ENCODE results near the gene MCM3AP.
"Not testable (repeated sequence)": the region's sequence is repeated elsewhere in the genome, so short reads cannot be mapped to it uniquely, and the experiment has no call there.

MCM3AP gene

DNA sequence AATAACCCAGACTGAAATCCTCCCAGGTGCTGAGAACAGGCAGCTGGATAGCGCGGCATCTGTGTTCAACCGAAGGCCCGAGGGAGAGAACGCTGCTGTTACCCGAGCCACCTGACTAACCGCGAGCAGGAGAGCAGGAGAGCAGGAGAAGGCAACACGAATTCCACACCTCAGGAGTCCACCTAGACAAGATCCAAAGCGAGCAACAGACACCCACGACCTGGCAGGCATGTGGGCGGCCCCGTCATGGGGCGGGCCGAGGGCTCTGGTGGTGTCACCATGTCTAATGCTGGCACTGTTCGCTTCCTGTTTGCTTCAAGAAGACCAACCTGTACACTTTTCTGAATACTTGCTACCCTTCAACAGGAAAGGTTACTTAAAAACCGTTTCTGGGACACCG is 80.2 kb downstream of the MCM3AP start:
- no peak for DNase-seq (ENCODE audit: low read depth)

DNA sequence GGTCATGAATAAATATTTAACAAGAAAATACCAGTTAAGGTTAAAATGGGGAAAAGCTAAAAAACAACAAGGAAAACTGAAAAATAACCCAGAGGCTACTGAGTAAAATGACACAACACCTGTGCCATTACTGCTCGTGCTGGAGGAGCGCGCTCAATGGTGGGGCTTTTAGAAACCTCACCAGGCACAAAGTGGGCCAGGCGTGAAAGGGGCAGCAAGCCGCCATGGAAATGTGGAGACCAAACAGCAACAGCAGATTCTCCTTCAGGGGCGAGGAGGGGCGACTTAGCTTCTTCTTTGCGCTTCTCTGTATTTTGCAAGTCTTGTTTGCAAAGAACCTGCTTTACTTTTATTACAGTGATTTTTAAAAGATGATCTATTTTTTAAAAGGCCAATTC is 82.2 kb downstream of the MCM3AP start:
- DNase-seq (ENCODE audit: low read depth): no peak

- DNase-seq (ENCODE audit: low read depth): no peak
Measured at GRCh38 chr21:46202592-46203202, 82.7 kb downstream of the MCM3AP start.

GRCh38 chr21:46200877-46201803 is 84.3 kb downstream of the MCM3AP start:
- DNase-seq (ENCODE audit: low read depth): not testable (repeated sequence)

GRCh38 chr21:46199436-46200373 is 85.7 kb downstream of the MCM3AP start:
- DNase-seq (ENCODE audit: low read depth): no peak

DNA sequence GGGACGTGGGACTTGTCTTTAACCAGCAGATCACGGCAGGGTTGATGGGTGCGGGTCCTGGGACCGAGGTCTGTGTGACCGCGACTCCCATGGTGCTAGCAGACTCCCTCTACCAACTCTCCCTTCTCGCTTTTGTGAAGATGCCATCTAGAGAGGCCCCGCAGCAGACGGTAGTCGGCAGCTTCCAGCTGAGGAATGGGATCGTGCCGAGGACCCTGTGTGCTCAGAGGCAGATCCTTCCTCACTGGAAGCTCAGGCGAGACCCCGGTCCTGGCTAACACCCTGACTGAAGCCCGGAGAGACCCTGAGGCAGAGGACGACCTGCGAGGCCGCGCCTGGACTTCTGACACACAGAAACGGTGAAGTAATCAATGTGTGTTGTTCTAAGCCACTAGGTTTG is 88.7 kb downstream of the MCM3AP start:
- no peak for DNase-seq (ENCODE audit: low read depth)

GRCh38 chr21:46195595-46196195 is 89.7 kb downstream of the MCM3AP start:
- DNase-seq (ENCODE audit: low read depth): no peak

- no peak for DNase-seq (ENCODE audit: low read depth)
Measured at GRCh38 chr21:46194374-46195334, 90.8 kb downstream of the MCM3AP start.

- no peak for DNase-seq (ENCODE audit: low read depth)
Measured at GRCh38 chr21:46193829-46194373, 91.5 kb downstream of the MCM3AP start.

GRCh38 chr21:46191686-46192575 is 93.5 kb downstream of the MCM3AP start:
- DNase-seq (ENCODE audit: low read depth): no peak

DNA sequence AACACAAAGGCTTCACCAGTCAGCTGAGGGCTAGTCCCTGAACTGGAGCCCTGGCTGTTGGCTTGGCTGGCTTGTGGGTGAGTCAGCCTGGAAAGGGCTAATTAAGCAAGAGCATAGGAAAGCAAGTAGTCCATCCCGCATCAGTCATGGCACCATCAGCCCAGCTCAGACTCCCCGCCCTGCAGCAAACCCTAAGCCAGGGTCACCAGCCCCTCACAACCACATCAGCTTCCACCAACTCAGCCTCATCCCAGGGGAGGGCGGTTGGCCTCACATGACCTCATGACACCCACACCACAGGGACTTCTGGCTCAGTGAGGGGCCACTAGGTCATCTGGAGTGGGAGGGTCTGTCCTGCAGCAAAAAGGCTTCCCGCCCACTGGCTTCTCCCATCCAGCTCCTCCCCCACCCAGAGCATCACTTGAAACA is 94.1 kb downstream of the MCM3AP start:
- peak; percentile 82 for DNase-seq (ENCODE audit: low read depth)

GRCh38 chr21:46190491-46191131 is 94.8 kb downstream of the MCM3AP start:
- no peak for DNase-seq (ENCODE audit: low read depth)

DNA sequence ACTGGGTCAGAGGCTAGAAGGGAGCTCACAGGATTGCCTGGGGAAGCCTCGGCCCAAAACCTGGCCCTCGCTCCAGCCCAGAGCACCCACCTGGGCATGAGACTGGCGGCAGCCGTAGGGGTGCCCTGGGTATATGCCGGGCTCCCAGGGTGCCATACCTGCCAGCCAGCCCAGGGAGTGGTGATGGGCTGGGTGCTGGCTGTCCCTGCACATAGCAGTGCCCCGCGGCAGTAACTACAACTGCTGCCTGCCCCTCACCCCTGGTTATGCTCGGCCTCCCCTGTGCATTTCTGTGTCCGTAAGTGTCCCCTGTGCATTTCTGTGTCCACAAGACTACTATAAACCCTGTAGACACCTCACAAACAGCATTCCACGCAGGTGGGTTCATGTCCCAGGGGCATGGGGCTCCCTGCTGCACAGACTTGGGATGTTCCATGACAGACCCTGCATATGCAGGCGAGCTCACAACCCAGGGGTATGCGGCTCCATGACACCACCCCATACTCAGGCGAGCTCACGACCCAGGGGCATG is 95.4 kb downstream of the MCM3AP start:
- DNase-seq (ENCODE audit: low read depth): no peak

DNA sequence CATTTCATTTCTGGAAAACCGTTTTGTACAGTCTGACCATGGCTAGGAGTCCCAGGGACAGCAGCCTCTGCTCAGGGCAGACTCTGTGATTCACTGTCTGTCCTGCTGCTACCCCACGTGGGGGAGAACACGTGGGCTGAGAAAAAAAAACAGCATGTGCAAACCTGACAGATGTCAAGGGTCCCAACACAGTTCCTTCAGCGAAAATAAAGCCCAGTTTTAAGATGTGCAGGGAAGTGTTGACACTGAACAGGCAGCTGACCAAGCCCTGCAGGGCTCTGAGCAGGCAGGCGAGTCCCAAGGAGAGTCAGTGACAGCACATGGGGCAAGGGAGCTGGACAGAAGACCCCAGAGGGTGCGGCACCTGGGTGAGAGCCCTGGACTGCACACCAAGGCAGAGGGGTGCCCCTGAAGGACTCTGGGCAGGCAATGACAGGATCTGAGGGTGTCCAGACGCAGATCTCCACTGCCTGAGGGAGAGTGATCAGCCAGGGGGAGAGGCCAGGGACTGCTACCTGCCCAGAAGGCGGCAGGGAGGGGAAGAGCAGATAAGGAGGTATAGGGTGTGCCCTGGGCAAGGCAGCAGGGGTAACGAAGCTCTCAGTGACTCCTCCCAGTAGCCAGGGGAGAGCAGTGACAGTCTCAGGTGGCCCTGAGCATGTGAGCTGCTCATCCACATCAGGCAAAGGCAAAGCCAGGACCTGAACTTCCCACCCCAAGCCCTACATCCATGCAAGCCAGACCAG is 96.0 kb downstream of the MCM3AP start:
- DNase-seq (ENCODE audit: low read depth): no peak

GRCh38 chr21:46188226-46189212 is 96.9 kb downstream of the MCM3AP start:
- peak; percentile 76 for DNase-seq (ENCODE audit: low read depth)

DNA sequence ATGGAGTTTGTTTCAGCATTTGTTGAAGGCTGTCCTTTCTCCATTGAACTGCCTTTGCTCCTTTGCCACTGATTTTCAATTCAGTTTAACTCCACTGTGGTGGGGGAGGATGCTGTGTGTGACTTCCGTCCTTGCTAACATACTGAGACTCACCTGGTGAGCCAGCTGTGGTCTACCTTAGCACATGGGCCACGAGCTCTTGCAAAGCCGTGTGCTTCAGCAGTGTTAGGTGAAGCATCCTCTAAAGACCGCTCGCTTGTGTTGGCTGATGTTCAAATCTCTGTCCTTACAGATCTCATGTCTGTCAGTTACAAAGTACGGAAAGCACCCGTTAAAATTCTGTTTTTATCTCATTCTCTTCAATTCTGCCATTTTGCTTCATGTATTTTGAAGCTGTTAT is 97.6 kb downstream of the MCM3AP start:
- no peak for DNase-seq (ENCODE audit: low read depth)

- no peak for DNase-seq (ENCODE audit: low read depth)
Measured at GRCh38 chr21:46187261-46187660, 98.2 kb downstream of the MCM3AP start.

Measured in fibroblast of gingiva (primary cell).